ENCODE data around the gene DMBX1. TPM values are rescaled to one million over a fixed set of nuclear protein-coding genes. Genes with fewer than 3 reads are reported as not detected.
A peak's percentile ranks its signal among the peaks of the same experiment; 100 is the strongest.

Gene DMBX1
- polyA plus RNA-seq, 4 donors = 0.01 TPM; not detected in 3

GRCh38 chr1:46484783-46485490 lies 4.7 kb upstream of the DMBX1 start:
- peaks cover 13 to 93% (median 48%) of the 10 kb centered on the region in 3 donors for H3K27me3 ChIP-seq (ENCODE audit: control insufficient read depth in 3 of 3, insufficient read depth in 3 of 3, low read length in 3 of 3)
- WGBS, 3 donors = 30 to 40% (median 36%) methylated on average over 14 of the region's 14 CpGs

DNA sequence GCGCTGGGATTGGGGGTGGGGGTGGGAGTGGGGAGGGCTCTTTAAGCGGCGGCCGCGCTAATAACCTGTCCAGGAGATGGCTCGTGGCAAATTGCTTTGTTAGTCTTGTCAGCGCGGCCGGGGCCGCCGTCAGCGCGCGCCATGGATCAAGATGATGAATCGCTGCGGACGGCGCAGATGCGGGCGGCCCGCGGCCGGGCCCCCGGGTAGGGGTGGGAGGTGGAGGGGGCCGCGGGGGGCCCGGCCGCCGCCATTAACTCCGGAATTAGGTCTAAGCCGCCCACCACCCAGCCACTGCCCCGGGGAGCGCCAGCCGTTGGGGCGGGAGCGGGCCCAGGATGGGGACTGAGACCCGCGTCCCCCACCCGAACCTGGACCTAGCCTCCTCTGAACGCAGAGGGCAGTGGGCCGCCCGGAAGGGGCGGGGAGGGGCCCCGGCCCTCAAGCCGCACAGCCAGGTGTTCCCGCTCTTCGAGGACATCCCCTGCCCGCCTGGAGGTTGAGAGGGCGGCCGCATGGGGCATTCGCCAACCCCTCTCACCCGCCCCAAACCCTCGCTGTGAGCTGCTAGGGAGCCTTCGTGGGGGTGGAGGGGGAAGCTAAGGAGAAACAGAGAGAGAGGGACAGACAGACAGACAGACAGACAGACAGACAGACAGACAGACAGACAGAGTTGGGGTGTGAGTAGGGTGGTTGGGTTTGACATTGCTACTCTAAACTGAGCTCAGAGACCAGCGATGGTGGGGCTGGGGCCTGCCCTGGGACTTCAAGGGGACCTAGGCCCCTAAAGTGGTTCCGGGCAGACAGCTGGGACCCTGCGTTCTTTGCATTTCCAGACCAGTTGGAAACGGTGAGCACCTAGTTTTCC lies 3.8 kb upstream of the DMBX1 start:
- no peak for DNase-seq
- H3K36me3 ChIP-seq (ENCODE audit: control insufficient read depth in 3 of 3, insufficient read depth in 2 of 3, low read depth in 1 of 3, low read length in 3 of 3) = no peaks in the 10 kb centered on the region
- no peak overlapping the region for H3K27ac ChIP-seq (ENCODE audit: low read depth in 1 of 3, low read length in 2 of 3)
- 11 to 20% (median 14%) methylated on average over 55 to 58 of the region's 58 CpGs for WGBS, 3 donors
- peaks cover 18 to 95% (median 55%) of the 10 kb centered on the region in 3 donors for H3K27me3 ChIP-seq (ENCODE audit: control insufficient read depth in 3 of 3, insufficient read depth in 3 of 3, low read length in 3 of 3)
- H3K4me3 ChIP-seq (ENCODE audit: low read depth in 1 of 3, low read length in 3 of 3) = no peak overlapping the region
- H3K9me3 ChIP-seq (ENCODE audit: control insufficient read depth in 2 of 2, insufficient read depth in 1 of 2, low read depth in 1 of 2, low read length in 1 of 2) = peaks cover 0 to 2% of the 10 kb centered on the region in 2 donors
- H3K4me1 ChIP-seq (ENCODE audit: control insufficient read depth in 3 of 3, insufficient read depth in 2 of 3, low read depth in 1 of 3, low read length in 2 of 3) = peaks cover 0 to 9% (median 4%) of the 10 kb centered on the region in 3 donors
- no peak for FAIRE-seq

More at GRCh38 chr1:46484783-46485490, 4.7 kb upstream of the DMBX1 start:
- Histone ChIP-seq H3K4me1 (ENCODE audit: control insufficient read depth in 3 of 3, insufficient read depth in 2 of 3, low read depth in 1 of 3, low read length in 2 of 3) (peaks cover 0 to 6% (median 2%) of the 10 kb centered on the region in 3 donors), H3K36me3 (ENCODE audit: control insufficient read depth in 3 of 3, insufficient read depth in 2 of 3, low read depth in 1 of 3, low read length in 3 of 3) (no peaks in the 10 kb centered on the region), H3K4me3 (ENCODE audit: low read depth in 1 of 3, low read length in 3 of 3) (no peak overlapping the region), H3K9me3 (ENCODE audit: control insufficient read depth in 2 of 2, insufficient read depth in 1 of 2, low read depth in 1 of 2, low read length in 1 of 2) (peaks cover 0 to 2% of the 10 kb centered on the region in 2 donors), H3K27ac (ENCODE audit: low read depth in 1 of 3, low read length in 2 of 3) (no peak overlapping the region)
- DNase-seq (no peak), FAIRE-seq (no peak)

GRCh38 chr1:46486432-46487015 lies 3.1 kb upstream of the DMBX1 start:
- FAIRE-seq (no peak), DNase-seq (no peak)
- no peak overlapping the region for H3K4me3 ChIP-seq (ENCODE audit: low read depth in 1 of 3, low read length in 3 of 3)
- WGBS, 3 donors = 68 to 83% (median 79%) methylated on average over 8 of the region's 8 CpGs
- no peaks in the 10 kb centered on the region for H3K36me3 ChIP-seq (ENCODE audit: control insufficient read depth in 3 of 3, insufficient read depth in 2 of 3, low read depth in 1 of 3, low read length in 3 of 3)
- peaks cover 18 to 95% (median 62%) of the 10 kb centered on the region in 3 donors for H3K27me3 ChIP-seq (ENCODE audit: control insufficient read depth in 3 of 3, insufficient read depth in 3 of 3, low read length in 3 of 3)
- peaks cover 0 to 2% of the 10 kb centered on the region in 2 donors for H3K9me3 ChIP-seq (ENCODE audit: control insufficient read depth in 2 of 2, insufficient read depth in 1 of 2, low read depth in 1 of 2, low read length in 1 of 2)
- H3K27ac ChIP-seq (ENCODE audit: low read depth in 1 of 3, low read length in 2 of 3) = no peak overlapping the region
- H3K4me1 ChIP-seq (ENCODE audit: control insufficient read depth in 3 of 3, insufficient read depth in 2 of 3, low read depth in 1 of 3, low read length in 2 of 3) = peaks cover 0 to 9% (median 4%) of the 10 kb centered on the region in 3 donors

DNA sequence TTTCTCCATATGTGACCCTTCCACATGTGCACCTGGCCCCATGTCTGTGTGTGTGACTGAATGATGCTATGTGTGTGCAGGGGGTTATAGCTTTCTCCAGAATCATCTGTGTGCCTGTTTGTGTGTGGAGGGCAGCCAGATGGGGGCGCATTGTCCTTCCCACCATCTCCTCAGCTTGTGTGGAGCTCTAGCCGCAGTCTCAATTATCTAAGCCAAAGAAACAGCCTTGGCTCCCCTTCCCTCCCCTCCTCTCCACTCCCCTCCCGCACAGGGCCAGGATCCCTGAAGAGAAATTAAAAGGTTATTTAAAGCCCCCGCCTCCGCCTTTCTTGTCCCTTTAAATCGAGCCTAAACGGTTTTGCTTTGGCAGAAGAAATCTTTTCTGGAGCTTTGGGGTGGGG lies 1.8 kb upstream of the DMBX1 start:
- no peak for FAIRE-seq
- WGBS, 3 donors = 13 to 35% (median 26%) methylated on average over 7 of the region's 7 CpGs
- no peak for DNase-seq
- Histone ChIP-seq H3K9me3 (ENCODE audit: control insufficient read depth in 2 of 2, insufficient read depth in 1 of 2, low read depth in 1 of 2, low read length in 1 of 2) (peaks cover 0 to 5% of the 10 kb centered on the region in 2 donors), H3K36me3 (ENCODE audit: control insufficient read depth in 3 of 3, insufficient read depth in 2 of 3, low read depth in 1 of 3, low read length in 3 of 3) (no peaks in the 10 kb centered on the region), H3K27ac (ENCODE audit: low read depth in 1 of 3, low read length in 2 of 3) (no peak overlapping the region), H3K27me3 (ENCODE audit: control insufficient read depth in 3 of 3, insufficient read depth in 3 of 3, low read length in 3 of 3) (peaks cover 18 to 95% (median 71%) of the 10 kb centered on the region in 3 donors), H3K4me1 (ENCODE audit: control insufficient read depth in 3 of 3, insufficient read depth in 2 of 3, low read depth in 1 of 3, low read length in 2 of 3) (peaks cover 0 to 9% (median 4%) of the 10 kb centered on the region in 3 donors), H3K4me3 (ENCODE audit: low read depth in 1 of 3, low read length in 3 of 3) (no peak overlapping the region)

- WGBS, 3 donors = 9 to 12% (median 10%) methylated on average over 24 of the region's 24 CpGs
- Histone ChIP-seq H3K9me3 (ENCODE audit: control insufficient read depth in 2 of 2, insufficient read depth in 1 of 2, low read depth in 1 of 2, low read length in 1 of 2) (peaks cover 0 to 5% of the 10 kb centered on the region in 2 donors), H3K27ac (ENCODE audit: low read depth in 1 of 3, low read length in 2 of 3) (no peak overlapping the region), H3K4me3 (ENCODE audit: low read depth in 1 of 3, low read length in 3 of 3) (no peak overlapping the region), H3K36me3 (ENCODE audit: control insufficient read depth in 3 of 3, insufficient read depth in 2 of 3, low read depth in 1 of 3, low read length in 3 of 3) (no peaks in the 10 kb centered on the region), H3K4me1 (ENCODE audit: control insufficient read depth in 3 of 3, insufficient read depth in 2 of 3, low read depth in 1 of 3, low read length in 2 of 3) (peaks cover 0 to 9% (median 4%) of the 10 kb centered on the region in 3 donors), H3K27me3 (ENCODE audit: control insufficient read depth in 3 of 3, insufficient read depth in 3 of 3, low read length in 3 of 3) (peaks cover 18 to 96% (median 74%) of the 10 kb centered on the region in 3 donors)
- DNase-seq = peak in 1 of 2 donors; percentile 40
- FAIRE-seq = no peak
Measured at GRCh38 chr1:46488343-46489168, 1.1 kb upstream of the DMBX1 start.

DNA sequence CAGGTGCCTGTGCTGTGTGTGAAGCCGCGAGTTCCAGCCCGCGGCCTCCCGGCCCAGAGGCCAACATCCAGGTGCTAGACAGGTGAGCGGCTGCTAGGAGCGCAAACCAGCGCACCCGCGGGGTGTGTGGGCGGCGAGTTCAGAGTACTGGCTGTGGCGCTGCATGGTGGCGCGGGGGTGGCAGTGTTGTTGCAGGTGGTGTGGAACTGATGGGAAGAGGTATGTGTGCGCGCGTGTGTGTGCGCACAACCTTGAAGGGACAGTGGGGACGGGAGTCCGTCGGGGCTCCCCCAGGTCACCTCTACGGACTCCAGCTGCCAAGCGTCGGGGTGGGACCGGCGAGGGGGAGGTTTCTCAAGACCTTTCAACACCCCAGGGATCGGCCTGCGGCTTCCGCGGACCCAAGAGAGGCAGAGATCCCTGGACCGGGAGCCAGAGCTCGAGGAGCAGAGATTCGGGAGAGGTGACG lies 433 bp upstream of the DMBX1 start:
- Histone ChIP-seq H3K27ac (ENCODE audit: low read depth in 1 of 3, low read length in 2 of 3) (no peak overlapping the region), H3K4me3 (ENCODE audit: low read depth in 1 of 3, low read length in 3 of 3) (peak overlapping the region in 1 of 3 donors; percentile 39), H3K9me3 (ENCODE audit: control insufficient read depth in 2 of 2, insufficient read depth in 1 of 2, low read depth in 1 of 2, low read length in 1 of 2) (peaks cover 0 to 5% of the 10 kb centered on the region in 2 donors), H3K36me3 (ENCODE audit: control insufficient read depth in 3 of 3, insufficient read depth in 2 of 3, low read depth in 1 of 3, low read length in 3 of 3) (no peaks in the 10 kb centered on the region), H3K4me1 (ENCODE audit: control insufficient read depth in 3 of 3, insufficient read depth in 2 of 3, low read depth in 1 of 3, low read length in 2 of 3) (peaks cover 0 to 9% (median 4%) of the 10 kb centered on the region in 3 donors), H3K27me3 (ENCODE audit: control insufficient read depth in 3 of 3, insufficient read depth in 3 of 3, low read length in 3 of 3) (peaks cover 18 to 96% (median 73%) of the 10 kb centered on the region in 3 donors)
- WGBS, 3 donors = 1 to 2% (median 1%) methylated on average over 35 of the region's 35 CpGs
- FAIRE-seq (no peak), DNase-seq (peak; percentile 39 to 56)

DNA sequence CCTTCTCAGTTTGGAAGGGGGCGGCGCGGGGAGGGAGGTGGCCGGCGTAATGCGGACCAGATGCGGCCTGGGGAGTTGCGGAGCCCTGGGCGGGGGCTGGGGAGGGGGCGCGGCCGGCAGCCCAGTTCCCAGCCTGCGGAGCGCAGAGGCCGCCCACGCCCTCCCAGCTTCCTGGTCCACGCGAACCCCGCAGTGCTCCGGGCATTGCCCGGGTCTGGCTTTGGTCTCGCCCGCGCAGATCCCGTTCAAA lies 695 bp downstream of the DMBX1 start:
- no peak for FAIRE-seq
- H3K9me3 ChIP-seq (ENCODE audit: control insufficient read depth in 2 of 2, insufficient read depth in 1 of 2, low read depth in 1 of 2, low read length in 1 of 2) = peaks cover 0 to 5% of the 10 kb centered on the region in 2 donors
- H3K27me3 ChIP-seq (ENCODE audit: control insufficient read depth in 3 of 3, insufficient read depth in 3 of 3, low read length in 3 of 3) = peaks cover 18 to 96% (median 73%) of the 10 kb centered on the region in 3 donors
- no peak for DNase-seq
- H3K4me3 ChIP-seq (ENCODE audit: low read depth in 1 of 3, low read length in 3 of 3) = peak overlapping the region in 1 of 3 donors; percentile 39
- H3K36me3 ChIP-seq (ENCODE audit: control insufficient read depth in 3 of 3, insufficient read depth in 2 of 3, low read depth in 1 of 3, low read length in 3 of 3) = no peaks in the 10 kb centered on the region
- WGBS, 3 donors = 2 to 4% (median 4%) methylated on average over 17 to 25 of the region's 25 CpGs
- H3K27ac ChIP-seq (ENCODE audit: low read depth in 1 of 3, low read length in 2 of 3) = no peak overlapping the region
- H3K4me1 ChIP-seq (ENCODE audit: control insufficient read depth in 3 of 3, insufficient read depth in 2 of 3, low read depth in 1 of 3, low read length in 2 of 3) = peaks cover 0 to 9% (median 4%) of the 10 kb centered on the region in 3 donors

All from small intestine (tissue), 7 donors.